ENCODE data around the gene GRIN3B. TPM values are rescaled to one million over a fixed set of nuclear protein-coding genes. Genes with fewer than 3 reads are reported as not detected.

The GRIN3B gene
- total and polyA plus RNA-seq, 2 donors (not counting 1 experiment from before 2014, with no cell fraction given): 0.10 to 0.42 TPM

DNA sequence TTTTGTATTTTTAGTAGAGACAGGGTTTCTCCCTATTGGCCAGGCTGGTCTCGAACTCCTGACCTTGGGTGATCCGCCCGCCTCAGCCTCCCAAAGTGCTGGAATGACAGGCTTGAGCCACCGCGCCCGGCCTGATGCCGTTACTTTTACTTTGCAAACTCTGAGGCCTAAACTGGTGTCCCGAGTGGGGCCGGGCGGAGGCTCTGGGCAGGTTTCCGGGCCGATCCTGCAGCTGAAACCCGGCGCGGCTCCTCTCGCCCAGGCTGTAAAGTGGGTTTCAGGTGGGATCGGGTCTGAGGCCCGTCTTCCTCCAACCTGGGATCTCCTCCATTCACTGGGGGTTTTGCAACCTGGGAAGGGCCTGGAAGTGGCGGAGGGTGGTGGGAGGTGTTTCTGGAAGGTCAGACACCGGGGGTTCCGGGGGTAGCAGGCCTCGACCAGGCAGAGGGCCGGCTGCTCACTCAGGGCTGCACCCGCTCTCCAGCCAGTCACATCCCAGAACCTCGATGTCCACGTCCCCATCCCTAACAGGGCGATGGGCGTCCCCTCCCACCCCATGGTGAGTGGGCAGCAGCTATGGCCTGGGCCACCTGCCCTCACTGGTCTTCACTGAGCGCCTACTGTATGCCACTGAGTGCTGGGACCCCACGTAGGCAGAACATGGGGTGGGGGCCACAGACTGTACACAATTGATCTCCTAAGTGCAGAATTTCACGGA, 37.4 kb upstream of the GRIN3B start:
- H3K4me3 Mint-ChIP-seq: no peak overlapping the region
- no peak overlapping the region for H2AFZ ChIP-seq (ENCODE audit: insufficient read depth, low read depth, low read length, poor library complexity, severe bottlenecking)
- CTCF ChIA-PET: interaction anchor here (1.4 kb wide), 1 partner anchor 22 kb away, joined by 4 read pairs; no protein-coding TSS in a partner anchor
- H3K36me3 ChIP-seq (replicated peaks in 1 of 2; ENCODE audit: control extremely low read depth in 1 of 2, control insufficient read depth in 1 of 2, extremely low read depth in 1 of 2, insufficient read depth in 2 of 2, low read length in 1 of 2): peaks cover 0 to 53% of the 10 kb centered on the region in 2 experiments
- H3K27me3 ChIP-seq (replicated peaks in 1 of 4; ENCODE audit: control extremely low read depth in 1 of 4, control insufficient read depth in 3 of 4, insufficient read depth in 4 of 4, low read length in 3 of 4): no peaks in the 10 kb centered on the region
- peaks cover 0 to 15% (median 0%) of the 10 kb centered on the region in 3 donors for H3K9me3 ChIP-seq (ENCODE audit: control extremely low read depth in 1 of 3, control insufficient read depth in 2 of 3, insufficient read depth in 1 of 3, low read length in 2 of 3)
- peaks cover 22% of the 10 kb centered on the region for H4K20me1 ChIP-seq (ENCODE audit: control insufficient read depth, insufficient read depth, low read length, poor library complexity, severe bottlenecking)
- H3K4me2 ChIP-seq (replicated peaks; ENCODE audit: low read depth, low read length, poor library complexity, severe bottlenecking): no peak overlapping the region
- H3K9me3 Mint-ChIP-seq (ENCODE audit: insufficient read depth): no peaks in the 10 kb centered on the region
- TF ChIP-seq, protein P1, sequence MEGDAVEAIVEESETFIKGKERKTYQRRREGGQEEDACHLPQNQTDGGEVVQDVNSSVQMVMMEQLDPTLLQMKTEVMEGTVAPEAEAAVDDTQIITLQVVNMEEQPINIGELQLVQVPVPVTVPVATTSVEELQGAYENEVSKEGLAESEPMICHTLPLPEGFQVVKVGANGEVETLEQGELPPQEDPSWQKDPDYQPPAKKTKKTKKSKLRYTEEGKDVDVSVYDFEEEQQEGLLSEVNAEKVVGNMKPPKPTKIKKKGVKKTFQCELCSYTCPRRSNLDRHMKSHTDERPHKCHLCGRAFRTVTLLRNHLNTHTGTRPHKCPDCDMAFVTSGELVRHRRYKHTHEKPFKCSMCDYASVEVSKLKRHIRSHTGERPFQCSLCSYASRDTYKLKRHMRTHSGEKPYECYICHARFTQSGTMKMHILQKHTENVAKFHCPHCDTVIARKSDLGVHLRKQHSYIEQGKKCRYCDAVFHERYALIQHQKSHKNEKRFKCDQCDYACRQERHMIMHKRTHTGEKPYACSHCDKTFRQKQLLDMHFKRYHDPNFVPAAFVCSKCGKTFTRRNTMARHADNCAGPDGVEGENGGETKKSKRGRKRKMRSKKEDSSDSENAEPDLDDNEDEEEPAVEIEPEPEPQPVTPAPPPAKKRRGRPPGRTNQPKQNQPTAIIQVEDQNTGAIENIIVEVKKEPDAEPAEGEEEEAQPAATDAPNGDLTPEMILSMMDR (IDR thresholded peaks at IDR 0.05): no peak
- TF ChIP-seq EZH2 (IDR thresholded peaks at IDR 0.05; ENCODE audit: borderline replicate concordance, insufficient read depth, low read depth, low read length, poor library complexity, severe bottlenecking): no peak
- H3K9ac ChIP-seq (ENCODE audit: low read length): no peak overlapping the region
- WGBS (ENCODE audit: insufficient coverage): 93% methylated on average over 30 of the region's 31 CpGs
- H3K27ac ChIP-seq (ENCODE audit: low read length in 2 of 2): no peak overlapping the region
- H3K27me3 Mint-ChIP-seq: no peaks in the 10 kb centered on the region
- H3K4me3 ChIP-seq (ENCODE audit: control extremely low read depth in 1 of 5, extremely low read depth in 1 of 5, insufficient read depth in 1 of 5, low read depth in 2 of 5, low read length in 4 of 5): no peak overlapping the region
- POLR2A ChIA-PET: no interaction called here
- H3K27ac Mint-ChIP-seq: no peak overlapping the region
- H3K4me1 Mint-ChIP-seq: peaks cover 2% of the 10 kb centered on the region
- no peaks in the 10 kb centered on the region for H3K4me1 ChIP-seq (ENCODE audit: control insufficient read depth in 2 of 2, insufficient read depth in 2 of 2, low read length in 2 of 2)
- H3K79me2 ChIP-seq (ENCODE audit: control insufficient read depth, insufficient read depth, low read length): peaks cover 10% of the 10 kb centered on the region
- no peak for ATAC-seq (ENCODE audit: low read depth)
- intact Hi-C loops (cut with micrococcal nuclease): no loop called here
- no peak for DNase-seq

DNA sequence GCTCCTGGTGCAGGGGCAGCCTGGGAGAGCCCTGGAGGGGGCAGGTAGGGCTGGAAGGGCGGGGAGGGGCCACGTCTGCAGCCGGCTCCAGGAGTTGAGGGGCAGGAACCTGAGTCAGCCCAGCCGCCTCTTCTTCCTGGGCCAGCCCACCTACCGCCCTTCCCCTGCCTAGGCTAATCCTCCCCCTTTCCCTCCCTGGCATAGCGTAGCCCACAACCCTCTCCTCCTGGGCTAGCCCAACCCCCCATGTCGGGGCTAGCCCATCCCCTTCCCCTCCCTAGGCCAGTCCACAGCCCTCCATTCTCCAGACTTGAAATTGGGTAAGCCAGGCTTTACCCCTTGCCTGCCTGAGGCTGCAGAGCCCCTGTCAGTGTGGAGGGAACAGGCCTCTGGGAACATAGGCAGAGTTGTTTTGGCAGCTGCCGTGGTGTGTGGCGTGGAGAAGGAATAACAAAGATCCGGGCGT, 36.7 kb upstream of the GRIN3B start:
- Mint-ChIP-seq H3K27ac (no peak overlapping the region), H3K4me1 (peaks cover 2% of the 10 kb centered on the region), H3K9me3 (ENCODE audit: insufficient read depth) (no peaks in the 10 kb centered on the region), H3K4me3 (no peak overlapping the region), H3K27me3 (no peaks in the 10 kb centered on the region)
- ChIA-PET POLR2A (no interaction called here), CTCF (no interaction called here)
- Histone ChIP-seq H3K9me3 (ENCODE audit: control extremely low read depth in 1 of 3, control insufficient read depth in 2 of 3, insufficient read depth in 1 of 3, low read length in 2 of 3) (peaks cover 0 to 15% (median 0%) of the 10 kb centered on the region in 3 donors), H4K20me1 (ENCODE audit: control insufficient read depth, insufficient read depth, low read length, poor library complexity, severe bottlenecking) (peaks cover 22% of the 10 kb centered on the region), H3K4me3 (ENCODE audit: control extremely low read depth in 1 of 5, extremely low read depth in 1 of 5, insufficient read depth in 1 of 5, low read depth in 2 of 5, low read length in 4 of 5) (no peak overlapping the region), H3K4me2 (replicated peaks; ENCODE audit: low read depth, low read length, poor library complexity, severe bottlenecking) (no peak overlapping the region), H3K27me3 (replicated peaks in 1 of 4; ENCODE audit: control extremely low read depth in 1 of 4, control insufficient read depth in 3 of 4, insufficient read depth in 4 of 4, low read length in 3 of 4) (no peaks in the 10 kb centered on the region), H3K9ac (ENCODE audit: low read length) (no peak overlapping the region), H3K79me2 (ENCODE audit: control insufficient read depth, insufficient read depth, low read length) (peaks cover 10% of the 10 kb centered on the region), H3K27ac (ENCODE audit: low read length in 2 of 2) (no peak overlapping the region), H2AFZ (ENCODE audit: insufficient read depth, low read depth, low read length, poor library complexity, severe bottlenecking) (no peak overlapping the region), H3K36me3 (replicated peaks in 1 of 2; ENCODE audit: control extremely low read depth in 1 of 2, control insufficient read depth in 1 of 2, extremely low read depth in 1 of 2, insufficient read depth in 2 of 2, low read length in 1 of 2) (peaks cover 0 to 56% of the 10 kb centered on the region in 2 experiments), H3K4me1 (ENCODE audit: control insufficient read depth in 2 of 2, insufficient read depth in 2 of 2, low read length in 2 of 2) (no peaks in the 10 kb centered on the region)
- no peak for DNase-seq
- intact Hi-C loops (cut with micrococcal nuclease): no loop called here
- TF ChIP-seq, protein P1 (IDR thresholded peaks at IDR 0.05): no peak
- no peak for TF ChIP-seq EZH2 (IDR thresholded peaks at IDR 0.05; ENCODE audit: borderline replicate concordance, insufficient read depth, low read depth, low read length, poor library complexity, severe bottlenecking)
- 94% methylated on average over 11 of the region's 11 CpGs for WGBS (ENCODE audit: insufficient coverage)
- ATAC-seq (ENCODE audit: low read depth): no peak

Data from B cell (primary cell).